Parathyroid adenoma (tissue), 2 donors: ENCODE measurements around the gene P2RY1.

Experiments
- H2AFZ ChIP-seq: fragments of 300-600 bp; sonication (generic); one replicate; pipeline ENCODE4 v1.7.0; 2017; ENCODE audit warnings: antibody characterized with exemption, mild to moderate bottlenecking
- H3K27ac ChIP-seq: fragments of 300-600 bp; sonication (generic); one replicate; pipeline ENCODE4 v1.7.0; 2017
- H3K27me3 ChIP-seq: fragments of 300-600 bp; sonication (generic); one replicate; pipeline ENCODE4 v1.7.0; 2017; ENCODE audit warnings: low read length; ENCODE audit not compliant: control insufficient read depth, insufficient read depth
- H3K36me3 ChIP-seq: fragments of 300-600 bp; sonication (generic); one replicate; pipeline ENCODE4 v1.7.0; 2017; ENCODE audit warnings: low read length; ENCODE audit not compliant: control insufficient read depth, insufficient read depth
- H3K4me1 ChIP-seq: fragments of 300-600 bp; sonication (generic); one replicate; pipeline ENCODE4 v1.7.0; 2017; ENCODE audit warnings: control low read depth
- H3K4me2 ChIP-seq: fragments of 300-600 bp; sonication (generic); one replicate; pipeline ENCODE4 v1.7.0; 2017; ENCODE audit warnings: low read length
- H3K4me3 ChIP-seq: fragments of 300-600 bp; sonication (generic); one replicate; pipeline ENCODE4 v1.7.0; 2017; ENCODE audit warnings: low read depth, low read length
- H3K79me2 ChIP-seq: fragments of 300-600 bp; sonication (generic); one replicate; pipeline ENCODE4 v1.7.0; 2017; ENCODE audit warnings: control low read depth
- H3K9ac ChIP-seq: fragments of 300-600 bp; sonication (generic); one replicate; pipeline ENCODE4 v1.7.0; 2017; ENCODE audit warnings: mild to moderate bottlenecking
- H3K9me3 ChIP-seq: fragments of 300-600 bp; sonication (generic); one replicate; pipeline ENCODE4 v1.7.0; 2017; ENCODE audit warnings: low read length; ENCODE audit not compliant: control insufficient read depth
- CTCF ChIP-seq: fragments of 300-600 bp; sonication (generic); IDR thresholded peaks from one replicate; pipeline ENCODE4 v1.7.0; 2017; ENCODE audit warnings: antibody characterized with exemption, mild to moderate bottlenecking
- donor health status: primary hyperparathyroidism.

Gene P2RY1

GRCh38 chr3:152857082-152857481 is 22.2 kb downstream of the P2RY1 start:
- Histone ChIP-seq H3K9ac (no peak overlapping the region), H3K9me3 (no peaks in the 10 kb centered on the region), H3K79me2 (no peaks in the 10 kb centered on the region), H3K4me1 (no peaks in the 10 kb centered on the region), H3K36me3 (no peaks in the 10 kb centered on the region), H3K4me3 (no peak overlapping the region), H2AFZ (no peak overlapping the region), H3K27ac (no peak overlapping the region), H3K4me2 (no peak overlapping the region), H3K27me3 (no peaks in the 10 kb centered on the region)
- TF ChIP-seq CTCF: no peak

GRCh38 chr3:152858170-152858800 is 23.4 kb downstream of the P2RY1 start:
- Histone ChIP-seq H2AFZ (no peak overlapping the region), H3K27me3 (no peaks in the 10 kb centered on the region), H3K79me2 (no peaks in the 10 kb centered on the region), H3K4me3 (no peak overlapping the region), H3K36me3 (no peaks in the 10 kb centered on the region), H3K4me1 (no peaks in the 10 kb centered on the region), H3K27ac (no peak overlapping the region), H3K9me3 (no peaks in the 10 kb centered on the region), H3K9ac (no peak overlapping the region), H3K4me2 (no peak overlapping the region)
- TF ChIP-seq CTCF: no peak

GRCh38 chr3:152860736-152861135 is 25.8 kb downstream of the P2RY1 start:
- Histone ChIP-seq H3K9me3 (no peaks in the 10 kb centered on the region), H3K27ac (no peak overlapping the region), H3K4me1 (no peaks in the 10 kb centered on the region), H3K4me2 (no peak overlapping the region), H2AFZ (no peak overlapping the region), H3K9ac (no peak overlapping the region), H3K27me3 (no peaks in the 10 kb centered on the region), H3K4me3 (no peak overlapping the region), H3K36me3 (no peaks in the 10 kb centered on the region), H3K79me2 (no peaks in the 10 kb centered on the region)
- TF ChIP-seq CTCF: no peak

GRCh38 chr3:152865668-152866245 is 30.8 kb downstream of the P2RY1 start:
- no peak overlapping the region for H3K4me3 ChIP-seq
- H3K27ac ChIP-seq: no peak overlapping the region

More at GRCh38 chr3:152865668-152866245, 30.8 kb downstream of the P2RY1 start:
- Histone ChIP-seq H3K36me3 (no peaks in the 10 kb centered on the region), H2AFZ (no peak overlapping the region), H3K9me3 (no peaks in the 10 kb centered on the region), H3K4me2 (no peak overlapping the region), H3K4me1 (no peaks in the 10 kb centered on the region), H3K79me2 (no peaks in the 10 kb centered on the region), H3K9ac (no peak overlapping the region), H3K27me3 (no peaks in the 10 kb centered on the region)
- no peak for TF ChIP-seq CTCF
